Measurements from ENCODE around the gene BID. TPM values are rescaled to one million over a fixed set of nuclear protein-coding genes. Genes with fewer than 3 reads are reported as not detected.

Gene BID
- total RNA-seq, 2 donors from 2014 or later = 20.1 to 24.4 TPM

DNA sequence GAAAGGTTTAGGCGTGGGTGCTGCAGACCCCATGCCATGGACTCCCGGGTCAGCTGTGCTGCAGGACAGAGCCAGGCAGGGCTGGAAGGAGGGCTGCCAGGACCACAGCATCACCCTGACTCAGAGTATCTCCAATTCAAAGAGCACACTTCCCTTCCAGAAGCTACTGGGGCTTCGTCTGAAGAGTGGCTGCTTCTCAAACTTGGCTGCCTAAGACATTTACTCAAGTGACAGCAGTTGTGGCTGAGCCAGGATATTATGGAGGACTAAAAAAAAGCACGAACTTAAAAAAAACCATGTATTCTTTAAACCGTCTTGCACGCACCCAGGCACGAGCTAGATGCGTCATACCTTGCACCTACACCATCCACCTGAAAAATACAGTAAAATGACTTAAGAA, 13.0 kb upstream of the BID start:
- Histone ChIP-seq H3K36me3 (ENCODE audit: control insufficient read depth, insufficient read depth, low read length) (no peaks in the 10 kb centered on the region), H3K4me3 (ENCODE audit: low read length) (no peak overlapping the region), H3K27me3 (ENCODE audit: control insufficient read depth, insufficient read depth, low read length, poor library complexity, severe bottlenecking) (no peaks in the 10 kb centered on the region), H3K4me1 (ENCODE audit: control insufficient read depth, insufficient read depth, low read length) (peaks cover 5% of the 10 kb centered on the region), H3K27ac (ENCODE audit: low read depth, low read length) (peak overlapping the region; percentile 94), H3K9me3 (ENCODE audit: control insufficient read depth, low read length) (no peaks in the 10 kb centered on the region), H3K9ac (ENCODE audit: extremely low read depth, low read length, poor library complexity, severe bottlenecking) (no peak overlapping the region)
- H3K9me3 Mint-ChIP-seq = no peaks in the 10 kb centered on the region
- no peak for DNase-seq
- H3K4me1 Mint-ChIP-seq = peaks cover 5% of the 10 kb centered on the region
- peak overlapping the region; percentile 74 for H3K27ac Mint-ChIP-seq
- H3K27me3 Mint-ChIP-seq (ENCODE audit: insufficient read depth) = no peaks in the 10 kb centered on the region
- H3K4me3 Mint-ChIP-seq = no peak overlapping the region
- 84 to 91% methylated on average over 7 to 8 of the region's 8 CpGs for WGBS, 2 experiments (ENCODE audit: insufficient coverage in 1 of 2, insufficient read length in 1 of 2)
- no peaks in the 10 kb centered on the region for H3K36me3 Mint-ChIP-seq (ENCODE audit: low read depth)
- TF ChIP-seq, protein P1, sequence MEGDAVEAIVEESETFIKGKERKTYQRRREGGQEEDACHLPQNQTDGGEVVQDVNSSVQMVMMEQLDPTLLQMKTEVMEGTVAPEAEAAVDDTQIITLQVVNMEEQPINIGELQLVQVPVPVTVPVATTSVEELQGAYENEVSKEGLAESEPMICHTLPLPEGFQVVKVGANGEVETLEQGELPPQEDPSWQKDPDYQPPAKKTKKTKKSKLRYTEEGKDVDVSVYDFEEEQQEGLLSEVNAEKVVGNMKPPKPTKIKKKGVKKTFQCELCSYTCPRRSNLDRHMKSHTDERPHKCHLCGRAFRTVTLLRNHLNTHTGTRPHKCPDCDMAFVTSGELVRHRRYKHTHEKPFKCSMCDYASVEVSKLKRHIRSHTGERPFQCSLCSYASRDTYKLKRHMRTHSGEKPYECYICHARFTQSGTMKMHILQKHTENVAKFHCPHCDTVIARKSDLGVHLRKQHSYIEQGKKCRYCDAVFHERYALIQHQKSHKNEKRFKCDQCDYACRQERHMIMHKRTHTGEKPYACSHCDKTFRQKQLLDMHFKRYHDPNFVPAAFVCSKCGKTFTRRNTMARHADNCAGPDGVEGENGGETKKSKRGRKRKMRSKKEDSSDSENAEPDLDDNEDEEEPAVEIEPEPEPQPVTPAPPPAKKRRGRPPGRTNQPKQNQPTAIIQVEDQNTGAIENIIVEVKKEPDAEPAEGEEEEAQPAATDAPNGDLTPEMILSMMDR (conservative IDR thresholded peaks at IDR 0.05) = no peak

DNA sequence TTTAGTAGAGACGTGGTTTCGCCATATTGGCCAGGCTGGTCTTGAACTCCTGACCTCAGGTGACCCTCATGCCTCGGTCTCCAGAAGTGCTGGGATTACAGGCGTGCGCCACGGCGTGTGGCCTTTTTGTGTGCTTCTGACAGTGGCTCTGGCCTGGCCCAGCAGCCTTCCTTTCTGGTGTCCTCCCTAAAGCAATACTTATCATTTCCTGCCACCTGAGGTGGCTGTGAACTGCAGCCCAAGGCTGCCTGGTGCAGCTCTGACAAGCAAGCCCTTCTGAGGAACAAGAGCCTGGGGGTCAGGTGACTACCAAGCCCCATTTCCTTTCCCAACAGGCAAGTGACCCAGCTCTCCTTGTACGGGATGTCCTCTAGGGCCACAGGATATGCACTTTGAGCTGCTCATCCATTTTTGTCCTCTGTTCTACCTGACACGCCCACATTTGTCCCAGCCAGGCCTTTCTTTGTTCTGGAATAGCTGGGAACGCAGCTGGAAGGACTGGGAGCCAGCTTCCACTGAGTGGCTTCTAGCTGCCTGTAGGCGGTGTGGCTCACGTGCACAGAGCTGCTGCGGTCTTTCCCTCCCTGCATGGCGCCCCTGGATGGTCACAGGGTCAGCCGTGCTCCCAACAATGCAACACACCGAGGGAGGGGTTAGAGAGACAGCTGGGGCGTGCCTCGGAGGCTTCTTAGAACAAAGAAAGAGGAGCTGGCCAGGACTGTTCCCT, 12.3 kb upstream of the BID start:
- H3K9me3 Mint-ChIP-seq = no peaks in the 10 kb centered on the region
- DNase-seq = peak; percentile 70
- Histone ChIP-seq H3K9me3 (ENCODE audit: control insufficient read depth, low read length) (no peaks in the 10 kb centered on the region), H3K27ac (ENCODE audit: low read depth, low read length) (peak overlapping the region; percentile 94), H3K27me3 (ENCODE audit: control insufficient read depth, insufficient read depth, low read length, poor library complexity, severe bottlenecking) (no peaks in the 10 kb centered on the region), H3K36me3 (ENCODE audit: control insufficient read depth, insufficient read depth, low read length) (no peaks in the 10 kb centered on the region), H3K4me1 (ENCODE audit: control insufficient read depth, insufficient read depth, low read length) (peaks cover 5% of the 10 kb centered on the region), H3K4me3 (ENCODE audit: low read length) (no peak overlapping the region), H3K9ac (ENCODE audit: extremely low read depth, low read length, poor library complexity, severe bottlenecking) (no peak overlapping the region)
- H3K4me3 Mint-ChIP-seq = no peak overlapping the region
- TF ChIP-seq, protein P1 (conservative IDR thresholded peaks at IDR 0.05) = peak; percentile 21
- H3K27ac Mint-ChIP-seq = peak overlapping the region; percentile 74
- WGBS, 2 experiments (ENCODE audit: insufficient coverage in 1 of 2, insufficient read length in 1 of 2) = 77 to 83% methylated on average over 17 to 18 of the region's 18 CpGs
- no peaks in the 10 kb centered on the region for H3K36me3 Mint-ChIP-seq (ENCODE audit: low read depth)
- peaks cover 5% of the 10 kb centered on the region for H3K4me1 Mint-ChIP-seq
- H3K27me3 Mint-ChIP-seq (ENCODE audit: insufficient read depth) = no peaks in the 10 kb centered on the region

DNA sequence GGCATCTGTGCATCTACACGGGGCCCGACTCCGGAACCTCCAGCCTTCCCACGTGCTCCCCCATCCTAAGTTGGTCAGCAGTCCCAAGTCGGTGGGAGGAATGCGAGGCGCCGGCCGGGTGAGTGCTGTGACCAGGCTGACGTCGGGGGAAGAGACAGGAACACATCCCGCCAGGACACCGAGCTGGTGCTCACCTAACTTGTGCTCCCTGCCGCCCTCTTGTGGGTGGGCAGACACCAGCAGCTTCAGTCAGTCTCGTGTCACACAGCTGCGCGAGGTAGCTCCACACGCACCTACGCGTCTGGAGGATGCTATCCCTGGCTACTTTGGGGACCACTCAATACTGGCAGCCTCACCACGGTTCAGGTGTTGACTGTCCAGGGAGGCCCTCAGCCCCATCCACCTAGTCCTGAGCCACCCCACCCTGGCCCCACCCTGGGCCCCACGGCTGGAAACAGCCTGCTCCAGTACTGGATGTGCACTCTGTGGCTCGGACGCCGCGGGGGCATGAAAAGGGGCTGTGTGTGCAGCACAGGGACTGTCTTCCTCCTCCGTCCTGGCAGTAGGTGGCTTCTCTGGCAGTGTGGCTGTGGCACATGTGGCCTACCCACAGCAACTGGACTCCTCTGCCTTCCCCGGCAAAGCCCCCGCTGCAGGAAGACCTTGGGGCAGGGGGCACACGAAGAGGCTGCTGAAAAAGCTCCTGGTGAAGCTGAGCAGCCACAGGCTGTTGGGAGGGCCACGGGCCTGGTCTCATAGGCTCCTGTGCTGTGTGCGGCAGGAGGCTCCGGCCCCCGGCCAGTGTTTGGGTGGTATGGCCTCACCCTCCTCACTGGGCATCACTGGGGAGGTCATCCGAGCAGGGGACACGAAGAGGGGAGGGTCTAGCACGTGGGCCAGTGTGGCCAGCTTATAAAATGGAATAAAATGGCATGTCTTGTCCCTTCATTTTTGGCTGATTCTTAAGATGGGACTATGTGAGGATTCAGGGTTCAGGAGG, 11.2 kb upstream of the BID start:
- H3K9ac ChIP-seq (ENCODE audit: extremely low read depth, low read length, poor library complexity, severe bottlenecking) = no peak overlapping the region
- H3K9me3 Mint-ChIP-seq = no peaks in the 10 kb centered on the region
- TF ChIP-seq, protein P1 (conservative IDR thresholded peaks at IDR 0.05) = peak; percentile 85
- H3K4me1 Mint-ChIP-seq = peaks cover 5% of the 10 kb centered on the region
- WGBS, 2 experiments (ENCODE audit: insufficient coverage in 1 of 2, insufficient read length in 1 of 2) = 84 to 85% methylated on average over 27 to 37 of the region's 37 CpGs
- peak overlapping the region; percentile 35 for H3K27ac Mint-ChIP-seq
- H3K27me3 ChIP-seq (ENCODE audit: control insufficient read depth, insufficient read depth, low read length, poor library complexity, severe bottlenecking) = no peaks in the 10 kb centered on the region
- H3K4me3 ChIP-seq (ENCODE audit: low read length) = no peak overlapping the region
- H3K4me3 Mint-ChIP-seq = no peak overlapping the region
- peaks cover 5% of the 10 kb centered on the region for H3K4me1 ChIP-seq (ENCODE audit: control insufficient read depth, insufficient read depth, low read length)
- H3K9me3 ChIP-seq (ENCODE audit: control insufficient read depth, low read length) = no peaks in the 10 kb centered on the region
- no peaks in the 10 kb centered on the region for H3K27me3 Mint-ChIP-seq (ENCODE audit: insufficient read depth)
- peak; percentile 94 for DNase-seq
- no peaks in the 10 kb centered on the region for H3K36me3 Mint-ChIP-seq (ENCODE audit: low read depth)
- no peaks in the 10 kb centered on the region for H3K36me3 ChIP-seq (ENCODE audit: control insufficient read depth, insufficient read depth, low read length)
- H3K27ac ChIP-seq (ENCODE audit: low read depth, low read length) = no peak overlapping the region
